K562 (cell line): ENCODE data around the gene E2F7. TPM values are rescaled to one million over a fixed set of nuclear protein-coding genes. Genes with fewer than 3 reads are reported as not detected.

Source experiments
- ATAC-seq: fragments of 200-7000 bp; cut with Tn5 transposase; 3 replicates; pipeline ENCODE4 v1.9.1; 2020; ENCODE audit warnings: moderate library complexity
- BruUV-seq: library from RNA; stranded (reverse); fragments of 400-500 nt; replicated peaks from 2 replicates; lab custom pipeline; 2021; lab: Mats Ljungman, UMichigan
- CTCF ChIA-PET: fragments of 300-600 bp; formaldehyde crosslinking; extraction: SDS; loops from one replicate; lab custom pipeline; 2021; ENCODE audit warnings: low intra/inter-chr PET ratio; lab: Yijun Ruan, JAX
- POLR2A ChIA-PET: fragments of 300-600, 350-650 bp; sonication (Branson Sonifier 250); formaldehyde crosslinking; extraction: SDS; loops from one replicate; lab custom pipeline; 2021; ENCODE audit warnings: antibody characterized with exemption, inconsistent platforms; lab: Yijun Ruan, JAX
- DNase-seq, 4 experiments: peaks; one replicate each; pipeline versions ENCODE4 v3.0.0 to v3.0.0-alpha.2; 2011 to 2018; ENCODE audit warnings: low spot score in 3 of 4, mixed read lengths in 3 of 4; ENCODE audit errors: extremely low read depth in 1 of 4
- FAIRE-seq: peaks from 2 replicates; lab custom pipeline; 2011; peaks lifted over from hg19 to GRCh38; lab: Jason Lieb, UNC
- H2AFZ ChIP-seq: 2 replicates; pipeline ENCODE4 v1.6.0; 2011; ENCODE audit warnings: low read depth, low read length, control low read depth, inconsistent platforms
- H3K27ac ChIP-seq: fragments of 200-600 bp; 3 replicates; pipeline ENCODE4 v1.8.0; 2011; ENCODE audit warnings: low read depth, mild to moderate bottlenecking, control low read depth, inconsistent platforms, low read length, moderate library complexity, mixed read lengths; ENCODE audit errors: extremely low read depth
- H3K27me3 ChIP-seq, 2 experiments: fragments of 300-600 bp in 1 of 2; 2 replicates in 1 of 2; 3 replicates in 1 of 2; pipeline versions ENCODE4 v1.6.0 to v1.8.0; 2011; ENCODE audit warnings: inconsistent platforms in 2 of 2, low read length in 2 of 2, mild to moderate bottlenecking in 1 of 2, mixed read lengths in 1 of 2, moderate library complexity in 1 of 2; ENCODE audit not compliant: control insufficient read depth in 2 of 2, insufficient read depth in 2 of 2
- H3K36me3 ChIP-seq: fragments of 300-600 bp; 3 replicates; pipeline ENCODE4 v1.8.0; 2011; ENCODE audit warnings: mild to moderate bottlenecking, low read length, inconsistent platforms; ENCODE audit not compliant: control insufficient read depth, insufficient read depth
- H3K4me1 ChIP-seq, 2 experiments: fragments of 200-600 bp in 1 of 2; replicated peaks in 1 of 2; 2 replicates in 1 of 2; 3 replicates in 1 of 2; pipeline versions ENCODE4 v1.5.1 to v1.8.0; 2011; ENCODE audit warnings: inconsistent platforms in 2 of 2, low read length in 2 of 2, mild to moderate bottlenecking in 1 of 2, mixed read lengths in 1 of 2, moderate library complexity in 1 of 2; ENCODE audit not compliant: control insufficient read depth in 2 of 2, insufficient read depth in 2 of 2
- H3K4me2 ChIP-seq: 2 replicates; pipeline ENCODE4 v1.6.1; 2011; ENCODE audit warnings: low read length, control low read depth, inconsistent platforms, mixed read lengths; ENCODE audit not compliant: insufficient read depth
- H3K4me3 ChIP-seq: fragments of 200-600 bp; sonication (generic), shearing (Covaris generic); 2 replicates; pipeline ENCODE4 v1.5.1; 2016; ENCODE audit warnings: control low read depth, inconsistent platforms
- H3K79me2 ChIP-seq: fragments of 200-600 bp; 3 replicates; pipeline ENCODE4 v1.8.0; 2011; ENCODE audit warnings: low read length, inconsistent platforms; ENCODE audit not compliant: control insufficient read depth, insufficient read depth
- H3K9ac ChIP-seq, 2 experiments: 2 replicates each; pipeline versions ENCODE4 v1.6.0 to v1.6.1; 2011; ENCODE audit warnings: low read depth in 2 of 2, low read length in 2 of 2, control low read depth in 1 of 2, inconsistent platforms in 1 of 2, mild to moderate bottlenecking in 1 of 2, mixed read lengths in 1 of 2; ENCODE audit not compliant: insufficient read depth in 1 of 2
- H3K9me1 ChIP-seq: one replicate; pipeline ENCODE4 v1.6.0; 2011; ENCODE audit warnings: inconsistent platforms, mild to moderate bottlenecking, low read length, moderate library complexity; ENCODE audit not compliant: control insufficient read depth, insufficient read depth
- H3K9me3 ChIP-seq: replicated peaks from 2 replicates; pipeline ENCODE4 v1.5.1; 2011; ENCODE audit warnings: low read depth, low read length, inconsistent platforms; ENCODE audit not compliant: control insufficient read depth, insufficient read depth
- H4K20me1 ChIP-seq: replicated peaks from 2 replicates; pipeline ENCODE4 v1.6.1; 2011; ENCODE audit warnings: low read length, inconsistent platforms, mixed read lengths; ENCODE audit not compliant: control insufficient read depth, insufficient read depth
- ARID1B ChIP-seq: fragments of 450-650 bp; IDR thresholded peaks from 2 replicates; pipeline ENCODE4 v1.6.1; 2016; ENCODE audit warnings: antibody characterized with exemption, mild to moderate bottlenecking, inconsistent platforms
- ARID2 ChIP-seq: fragments of 450-650 bp; IDR thresholded peaks from 2 replicates; pipeline ENCODE4 v1.6.1; 2017; ENCODE audit warnings: antibody characterized with exemption, mild to moderate bottlenecking
- FOXP4 ChIP-seq: sonication (generic); formaldehyde crosslinking; IDR thresholded peaks from 2 replicates; pipeline ENCODE4 v1.8.0; 2022; ENCODE audit warnings: mild to moderate bottlenecking, missing genetic modification reagents, borderline replicate concordance
- HDAC6 ChIP-seq: IDR thresholded peaks from 2 replicates; pipeline ENCODE4 v1.6.1; 2012; ENCODE audit warnings: low read depth, mild to moderate bottlenecking, control low read depth, inconsistent platforms, low read length, moderate library complexity
- KHSRP ChIP-seq: fragments of 450-650 bp; IDR thresholded peaks from 2 replicates; pipeline ENCODE4 v1.6.1; 2017
- MCM3 ChIP-seq: fragments of 450-650 bp; IDR thresholded peaks from 2 replicates; pipeline ENCODE4 v1.6.1; 2016
- MEF2D ChIP-seq: conservative IDR thresholded peaks from 2 replicates; pipeline ENCODE4 v1.6.1; 2016; ENCODE audit warnings: low read depth, missing genetic modification characterization, missing compliant biosample characterization
- PRMT5 ChIP-seq: sonication (generic); formaldehyde crosslinking; IDR thresholded peaks from 2 replicates; pipeline ENCODE4 v1.5.0; 2020; ENCODE audit warnings: missing genetic modification reagents
- PURB ChIP-seq: sonication (generic); formaldehyde crosslinking; IDR thresholded peaks from 2 replicates; pipeline ENCODE4 v1.9.0; 2021; ENCODE audit warnings: low read depth, mild to moderate bottlenecking, missing genetic modification reagents
- ZNF197 ChIP-seq: fragments of 200-800 bp; sonication (Bioruptor generic); IDR thresholded peaks from 2 replicates; pipeline ENCODE4 v1.6.1; 2016; ENCODE audit warnings: low read depth, missing genetic modification characterization, missing compliant biosample characterization
- ZNF354B ChIP-seq: fragments of 250-450 bp; sonication (Bioruptor Pico); IDR thresholded peaks from 2 replicates; pipeline ENCODE4 v1.4.0; 2020
- ZNF655 ChIP-seq: fragments of 250-450 bp; sonication (Bioruptor Pico); IDR thresholded peaks from 2 replicates; pipeline ENCODE4 v1.5.0; 2021
- WGBS: fragments of 100-300 bp; shearing (Covaris generic); methylation state at CpG from one replicate; pipeline ENCODE4 v1.1.6; 2016; ENCODE audit warnings: low coverage, mixed read lengths; ENCODE audit not compliant: insufficient coverage; ENCODE audit errors: missing lambda C conversion rate; 5-methylcytosine and 5-hydroxymethylcytosine counted together
- in situ Hi-C: fragments of 300-500 bp; cut with MboI; formaldehyde crosslinking; loops from 4 replicates; pipeline ENCODE4 v1.15.0; 2018; ENCODE audit warnings: inconsistent platforms, mixed read lengths
- intact Hi-C: fragments of 100-400 bp; cut with micrococcal nuclease; formaldehyde crosslinking; loops from 2 replicates; pipeline ENCODE4 v1.14.2; 2022
- polyA plus RNA-seq, 8 experiments: library from polyadenylated mRNA; depleted of rRNA in 4 of 8; stranded (reverse) in 5 of 8; unstranded in 3 of 8; fragments of >200 nt; fragmentation: Nextera tagmentation in 2 of 8; fragmentation: Illumina TruSeq in 1 of 8; extraction: Ambion mirVana in 2 of 8; extraction: Trizol in 1 of 8; gene quantifications; 2 replicates each; pipeline versions ENCODE4 v1.2.1 to v1.2.3, GENCODE V29; 2011 to 2014; ENCODE audit warnings: inconsistent platforms in 1 of 8, missing spikeins in 1 of 8
- total RNA-seq, 7 experiments: library from RNA; depleted of rRNA in 6 of 7; stranded (reverse); fragments of >200 nt in 6 of 7; fragmentation: Illumina TruSeq in 2 of 7; extraction: Trizol in 2 of 7; gene quantifications; 2 replicates each; pipeline versions ENCODE4 v1.2.1 to v1.2.3, GENCODE V29; 2011 to 2021; ENCODE audit warnings: low replicate concordance in 1 of 7

E2F7 gene
- total and polyA plus RNA-seq, 9 of the 15 experiments (the other 6 are each of a cell fraction or from before 2014, with no cell fraction given), result 3.4 to 13.6 (median 8.1) TPM

GRCh38 chr12:77023501-77023900 lies 41.9 kb downstream of the E2F7 start (continued):
- TF ChIP-seq PURB (CRISPR knock-in tag) (no peak), PRMT5 (CRISPR knock-in tag) (no peak)

GRCh38 chr12:77019920-77020319 lies 45.4 kb downstream of the E2F7 start:
- intact Hi-C loops, result no loop called here
- no TSS peak for BruUV-seq
- Histone ChIP-seq H3K36me3 (peaks cover 50% of the 10 kb centered on the region), H3K4me3 (no peak overlapping the region), H3K27me3 (no peaks in the 10 kb centered on the region), H3K27ac (no peak overlapping the region), H2AFZ (no peak overlapping the region), H3K9ac (no peak overlapping the region)
- FAIRE-seq (no peak), DNase-seq (no peak)
- 81% methylated on average over 2 of the region's 2 CpGs for WGBS
- TF ChIP-seq ZNF197 (CRISPR knock-in tag), result no peak
- TF ChIP-seq, all 486 proteins: peak for 0
- Histone ChIP-seq H3K9me3 (no peaks in the 10 kb centered on the region), H3K4me1 (no peaks in the 10 kb centered on the region), H4K20me1 (no peaks in the 10 kb centered on the region), H3K9me1 (no peaks in the 10 kb centered on the region), H3K4me2 (no peak overlapping the region), H3K79me2 (no peaks in the 10 kb centered on the region)
- in situ Hi-C loops, result no loop called here
- CTCF ChIA-PET, result no interaction called here
- no peak for ATAC-seq
- POLR2A ChIA-PET, result interaction anchor here (0.7 to 2.6 kb wide), 2 partner anchors 13 to 22 kb away, joined by 3 to 10 read pairs; no protein-coding TSS in a partner anchor

- FAIRE-seq, result peak; percentile 61
- BruUV-seq, result no TSS peak
- TF ChIP-seq FOXP4 (CRISPR knock-in tag) (no peak), KHSRP (no peak), MCM3 (no peak), ARID1B (no peak), MEF2D (no peak), ZNF354B (CRISPR knock-in tag) (no peak), HDAC6 (no peak), ARID2 (no peak), ZNF655 (CRISPR knock-in tag) (no peak)
Observed at GRCh38 chr12:77016606-77017005, 48.8 kb downstream of the E2F7 start.

More at GRCh38 chr12:77016606-77017005, 48.8 kb downstream of the E2F7 start:
- Histone ChIP-seq H3K9ac (no peak overlapping the region), H3K4me2 (no peak overlapping the region), H3K27ac (no peak overlapping the region), H3K79me2 (no peaks in the 10 kb centered on the region), H2AFZ (no peak overlapping the region), H3K9me1 (no peaks in the 10 kb centered on the region), H3K4me3 (no peak overlapping the region), H3K36me3 (peaks cover 21% of the 10 kb centered on the region), H4K20me1 (no peaks in the 10 kb centered on the region), H3K27me3 (no peaks in the 10 kb centered on the region; a peak in 1 of 5 replicates), H3K9me3 (no peaks in the 10 kb centered on the region), H3K4me1 (no peaks in the 10 kb centered on the region; a peak in 1 of 5 replicates)
- POLR2A ChIA-PET, result no interaction called here
- CTCF ChIA-PET, result no interaction called here
- in situ Hi-C loops (no loop called here), intact Hi-C loops (no loop called here)
- DNase-seq (no peak), ATAC-seq (no peak)
- WGBS, result 30% methylated on average over 1 of the region's 1 CpG
